ENCODE measurements around the gene PCGF5. TPM values are rescaled to one million over a fixed set of nuclear protein-coding genes. Genes with fewer than 3 reads are reported as not detected.

Gene PCGF5
- total RNA-seq, 3 donors from 2014 or later (not counting 1 experiment from before 2014, with no cell fraction given), result 52.5 to 60.2 (median 58.6) TPM

- H3K4me1 ChIP-seq (ENCODE audit: control insufficient read depth, insufficient read depth, low read length), result peaks cover 34% of the 10 kb centered on the region
- WGBS (ENCODE audit: insufficient coverage), result 0% methylated on average over 1 of the region's 1 CpG
- H3K9me3 Mint-ChIP-seq, result no peaks in the 10 kb centered on the region
- H3K27ac ChIP-seq (ENCODE audit: low read length), result peak overlapping the region; percentile 86
- ATAC-seq (peak; percentile 65 to 81 (median 79)), DNase-seq (peak in 1 of 2 donors; percentile 62)
- peaks cover 62 to 67% of the 10 kb centered on the region in 2 donors for H3K4me1 Mint-ChIP-seq
- H3K4me3 Mint-ChIP-seq, result peak overlapping the region; percentile 43
- H3K36me3 ChIP-seq (ENCODE audit: control insufficient read depth, insufficient read depth, low read length), result no peaks in the 10 kb centered on the region
- H3K27ac Mint-ChIP-seq, result peak overlapping the region; percentile 86
- no peak for TF ChIP-seq CTCF (IDR thresholded peaks at IDR 0.05)
- H3K36me3 Mint-ChIP-seq, result no peaks in the 10 kb centered on the region
- no peak overlapping the region for H3K4me3 ChIP-seq (ENCODE audit: low read length)
- intact Hi-C loops (cut with micrococcal nuclease), result loop anchor here (1.0 kb wide), 1 partner anchor 34 kb away; no protein-coding TSS in a partner anchor
- no peaks in the 10 kb centered on the region for H3K27me3 ChIP-seq (ENCODE audit: control insufficient read depth, insufficient read depth, low read length)
- H3K27me3 Mint-ChIP-seq (ENCODE audit: low read depth in 2 of 2), result no peaks in the 10 kb centered on the region
- no peaks in the 10 kb centered on the region for H3K9me3 ChIP-seq (ENCODE audit: control insufficient read depth, insufficient read depth, low read length)
Observed at GRCh38 chr10:91198781-91199180, 21.7 kb upstream of the PCGF5 start.

GRCh38 chr10:91200314-91201212 is 19.9 kb upstream of the PCGF5 start:
- no peaks in the 10 kb centered on the region for H3K27me3 Mint-ChIP-seq (ENCODE audit: low read depth in 2 of 2)
- peak overlapping the region; percentile 86 for H3K27ac Mint-ChIP-seq
- peak overlapping the region; percentile 86 for H3K27ac ChIP-seq (ENCODE audit: low read length)
- no peaks in the 10 kb centered on the region for H3K36me3 ChIP-seq (ENCODE audit: control insufficient read depth, insufficient read depth, low read length)
- no peaks in the 10 kb centered on the region for H3K9me3 Mint-ChIP-seq
- H3K4me1 Mint-ChIP-seq, result peaks cover 53 to 55% of the 10 kb centered on the region in 2 donors
- no peak overlapping the region for H3K4me3 ChIP-seq (ENCODE audit: low read length)
- TF ChIP-seq CTCF (IDR thresholded peaks at IDR 0.05), result no peak
- DNase-seq (no peak), ATAC-seq (no peak)
- WGBS (ENCODE audit: insufficient coverage), result 56% methylated on average over 4 of the region's 5 CpGs
- no peaks in the 10 kb centered on the region for H3K36me3 Mint-ChIP-seq
- intact Hi-C loops (cut with micrococcal nuclease), result loop anchor here (2.0 kb wide), 1 partner anchor 20 kb away; the partner anchor contains the start of gene PCGF5
- peak overlapping the region; percentile 60 for H3K4me3 Mint-ChIP-seq
- no peaks in the 10 kb centered on the region for H3K27me3 ChIP-seq (ENCODE audit: control insufficient read depth, insufficient read depth, low read length)
- no peaks in the 10 kb centered on the region for H3K9me3 ChIP-seq (ENCODE audit: control insufficient read depth, insufficient read depth, low read length)
- H3K4me1 ChIP-seq (ENCODE audit: control insufficient read depth, insufficient read depth, low read length), result peaks cover 34% of the 10 kb centered on the region

GRCh38 chr10:91201213-91201996 is 19.1 kb upstream of the PCGF5 start:
- ATAC-seq, result peak; percentile 34 to 55 (median 41)
- no peak for TF ChIP-seq CTCF (IDR thresholded peaks at IDR 0.05)

More at GRCh38 chr10:91201213-91201996, 19.1 kb upstream of the PCGF5 start:
- Histone ChIP-seq H3K36me3 (ENCODE audit: control insufficient read depth, insufficient read depth, low read length) (no peaks in the 10 kb centered on the region), H3K4me3 (ENCODE audit: low read length) (no peak overlapping the region), H3K27ac (ENCODE audit: low read length) (peak overlapping the region; percentile 86), H3K9me3 (ENCODE audit: control insufficient read depth, insufficient read depth, low read length) (no peaks in the 10 kb centered on the region), H3K27me3 (ENCODE audit: control insufficient read depth, insufficient read depth, low read length) (no peaks in the 10 kb centered on the region), H3K4me1 (ENCODE audit: control insufficient read depth, insufficient read depth, low read length) (peaks cover 36% of the 10 kb centered on the region)
- DNase-seq, result peak in 1 of 2 donors; percentile 71
- Mint-ChIP-seq H3K27ac (peak overlapping the region; percentile 86), H3K4me3 (peak overlapping the region; percentile 60), H3K4me1 (peaks cover 57 to 60% of the 10 kb centered on the region in 2 donors), H3K9me3 (no peaks in the 10 kb centered on the region), H3K36me3 (no peaks in the 10 kb centered on the region), H3K27me3 (ENCODE audit: low read depth in 2 of 2) (no peaks in the 10 kb centered on the region)
- 70% methylated on average over 1 of the region's 3 CpGs for WGBS (ENCODE audit: insufficient coverage)
- intact Hi-C loops (cut with micrococcal nuclease), result loop anchor here (2.0 kb wide), 1 partner anchor 19 kb away; the partner anchor contains the start of gene PCGF5
